ENCODE results near the gene MAPK11. TPM values are rescaled to one million over a fixed set of nuclear protein-coding genes. Genes with fewer than 3 reads are reported as not detected.

Gene MAPK11
- total RNA-seq, 2 donors from 2014 or later, result 0.33 to 0.40 TPM

DNA sequence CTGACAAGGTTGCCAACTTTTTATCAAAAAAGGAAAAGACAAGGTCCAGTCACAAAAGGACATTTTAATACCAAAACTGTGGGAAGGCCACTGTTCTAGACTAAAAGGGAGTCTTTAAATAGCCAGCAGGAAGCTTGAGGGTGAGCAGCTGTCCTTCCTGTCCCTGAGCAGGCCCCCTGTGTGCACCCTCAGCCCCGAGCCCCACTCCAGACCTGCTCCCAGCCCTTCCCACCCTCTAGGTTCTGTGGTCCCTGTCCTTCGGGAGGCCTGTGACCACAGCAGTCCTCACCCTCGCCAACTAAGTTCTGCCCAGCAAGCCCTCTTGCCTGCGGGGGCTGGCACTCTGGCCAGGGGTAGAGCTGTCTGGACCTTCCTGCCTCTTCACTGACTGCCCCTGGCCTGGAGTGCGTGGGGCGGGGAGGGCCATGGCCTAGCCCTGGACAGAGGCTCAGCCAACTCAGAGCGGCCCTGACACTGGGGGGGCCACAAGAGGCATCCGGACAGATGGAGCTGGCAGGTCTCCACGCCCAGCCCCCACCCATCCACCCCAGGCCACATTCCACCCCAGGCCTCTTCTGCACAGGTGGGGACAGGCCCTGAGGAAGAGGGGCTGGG is 38.9 kb upstream of the MAPK11 start:
- Mint-ChIP-seq H3K9me3 (no peaks in the 10 kb centered on the region), H3K27me3 (ENCODE audit: insufficient read depth) (peaks cover 2% of the 10 kb centered on the region), H3K27ac (peak overlapping the region; percentile 56), H3K4me3 (peak overlapping the region; percentile 67), H3K4me1 (peaks cover 13% of the 10 kb centered on the region), H3K36me3 (ENCODE audit: low read depth) (no peaks in the 10 kb centered on the region)
- WGBS, 2 experiments (ENCODE audit: insufficient coverage in 1 of 2, insufficient read length in 1 of 2), result 84% methylated on average over 9 of the region's 9 CpGs; no CpG with 5 or more reads in 1 of the 2 experiments
- DNase-seq, result no peak
- no peaks in the 10 kb centered on the region for H3K27me3 ChIP-seq (ENCODE audit: control insufficient read depth, insufficient read depth, low read length, poor library complexity, severe bottlenecking)
- no peaks in the 10 kb centered on the region for H3K9me3 ChIP-seq (ENCODE audit: control insufficient read depth, low read length)
- peak overlapping the region; percentile 62 for H3K27ac ChIP-seq (ENCODE audit: low read depth, low read length)
- H3K9ac ChIP-seq (ENCODE audit: extremely low read depth, low read length, poor library complexity, severe bottlenecking), result no peak overlapping the region
- H3K4me1 ChIP-seq (ENCODE audit: control insufficient read depth, insufficient read depth, low read length), result peaks cover 3% of the 10 kb centered on the region
- TF ChIP-seq, protein P1, sequence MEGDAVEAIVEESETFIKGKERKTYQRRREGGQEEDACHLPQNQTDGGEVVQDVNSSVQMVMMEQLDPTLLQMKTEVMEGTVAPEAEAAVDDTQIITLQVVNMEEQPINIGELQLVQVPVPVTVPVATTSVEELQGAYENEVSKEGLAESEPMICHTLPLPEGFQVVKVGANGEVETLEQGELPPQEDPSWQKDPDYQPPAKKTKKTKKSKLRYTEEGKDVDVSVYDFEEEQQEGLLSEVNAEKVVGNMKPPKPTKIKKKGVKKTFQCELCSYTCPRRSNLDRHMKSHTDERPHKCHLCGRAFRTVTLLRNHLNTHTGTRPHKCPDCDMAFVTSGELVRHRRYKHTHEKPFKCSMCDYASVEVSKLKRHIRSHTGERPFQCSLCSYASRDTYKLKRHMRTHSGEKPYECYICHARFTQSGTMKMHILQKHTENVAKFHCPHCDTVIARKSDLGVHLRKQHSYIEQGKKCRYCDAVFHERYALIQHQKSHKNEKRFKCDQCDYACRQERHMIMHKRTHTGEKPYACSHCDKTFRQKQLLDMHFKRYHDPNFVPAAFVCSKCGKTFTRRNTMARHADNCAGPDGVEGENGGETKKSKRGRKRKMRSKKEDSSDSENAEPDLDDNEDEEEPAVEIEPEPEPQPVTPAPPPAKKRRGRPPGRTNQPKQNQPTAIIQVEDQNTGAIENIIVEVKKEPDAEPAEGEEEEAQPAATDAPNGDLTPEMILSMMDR (conservative IDR thresholded peaks at IDR 0.05), result no peak
- H3K4me3 ChIP-seq (ENCODE audit: low read length), result no peak overlapping the region
- no peaks in the 10 kb centered on the region for H3K36me3 ChIP-seq (ENCODE audit: control insufficient read depth, insufficient read depth, low read length)

DNA sequence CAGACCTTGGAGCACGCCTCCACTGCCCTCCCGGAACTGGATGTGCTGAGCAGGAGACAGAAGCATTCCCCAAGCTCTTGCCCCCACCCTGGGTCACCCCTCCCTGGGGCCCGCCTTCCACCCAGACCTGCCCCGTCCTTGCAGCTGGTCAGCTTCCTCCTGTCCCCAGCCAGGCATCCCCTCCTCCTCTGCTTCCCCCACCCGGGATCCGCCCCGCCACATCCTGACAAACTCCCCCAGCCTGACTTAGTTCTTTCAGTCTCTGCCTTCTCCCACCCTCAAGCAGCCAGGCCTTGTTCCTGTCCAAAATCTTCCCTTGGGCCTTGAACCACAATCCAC is 38.4 kb upstream of the MAPK11 start:
- Mint-ChIP-seq H3K27ac (peak overlapping the region; percentile 56), H3K4me1 (peaks cover 14% of the 10 kb centered on the region), H3K4me3 (peak overlapping the region; percentile 67), H3K36me3 (ENCODE audit: low read depth) (no peaks in the 10 kb centered on the region), H3K9me3 (no peaks in the 10 kb centered on the region), H3K27me3 (ENCODE audit: insufficient read depth) (peaks cover 2% of the 10 kb centered on the region)
- TF ChIP-seq, protein P1 (conservative IDR thresholded peaks at IDR 0.05), result no peak
- Histone ChIP-seq H3K9me3 (ENCODE audit: control insufficient read depth, low read length) (no peaks in the 10 kb centered on the region), H3K9ac (ENCODE audit: extremely low read depth, low read length, poor library complexity, severe bottlenecking) (no peak overlapping the region), H3K36me3 (ENCODE audit: control insufficient read depth, insufficient read depth, low read length) (no peaks in the 10 kb centered on the region), H3K4me3 (ENCODE audit: low read length) (no peak overlapping the region), H3K27ac (ENCODE audit: low read depth, low read length) (peak overlapping the region; percentile 62), H3K27me3 (ENCODE audit: control insufficient read depth, insufficient read depth, low read length, poor library complexity, severe bottlenecking) (no peaks in the 10 kb centered on the region), H3K4me1 (ENCODE audit: control insufficient read depth, insufficient read depth, low read length) (peaks cover 3% of the 10 kb centered on the region)
- DNase-seq, result peak; percentile 68
- WGBS, 2 experiments (ENCODE audit: insufficient coverage in 1 of 2, insufficient read length in 1 of 2), result 77 to 80% methylated on average over 1 to 7 of the region's 7 CpGs

DNA sequence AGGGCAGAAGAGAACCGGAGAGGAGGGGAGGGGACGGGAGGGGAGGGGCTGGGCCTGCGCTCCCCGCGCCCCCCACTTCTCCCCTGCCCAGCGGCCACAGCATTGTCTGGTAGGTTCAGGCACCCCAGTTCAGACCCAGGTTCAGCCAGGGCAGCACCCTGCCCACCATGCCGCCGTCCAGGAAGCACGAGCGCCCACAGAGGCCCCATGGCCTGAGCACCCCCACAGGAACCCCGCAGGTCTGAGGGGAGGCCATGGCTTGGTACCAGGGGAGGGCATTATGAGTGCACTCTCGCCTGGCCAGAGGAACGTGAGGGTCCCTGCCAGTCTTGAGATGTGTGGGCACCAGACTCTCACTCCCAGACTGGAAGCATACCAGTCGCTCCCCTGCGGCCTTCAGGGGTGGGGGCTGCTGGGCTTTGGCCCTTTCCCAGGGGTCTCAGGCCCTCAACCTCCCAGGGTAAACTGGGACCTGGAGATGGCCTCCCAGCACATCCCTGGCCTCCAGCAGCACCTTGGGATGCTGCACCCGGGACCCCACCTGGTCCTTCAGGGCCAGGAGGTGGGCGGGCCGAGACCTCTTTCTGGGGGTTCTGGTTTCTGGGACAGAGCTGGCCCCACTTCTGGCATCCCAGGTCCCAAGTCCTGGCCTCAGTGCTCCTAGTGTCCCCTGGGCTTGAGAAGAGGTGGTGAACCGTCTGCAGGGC is 37.9 kb upstream of the MAPK11 start:
- Histone ChIP-seq H3K36me3 (ENCODE audit: control insufficient read depth, insufficient read depth, low read length) (no peaks in the 10 kb centered on the region), H3K9ac (ENCODE audit: extremely low read depth, low read length, poor library complexity, severe bottlenecking) (no peak overlapping the region), H3K27me3 (ENCODE audit: control insufficient read depth, insufficient read depth, low read length, poor library complexity, severe bottlenecking) (no peaks in the 10 kb centered on the region), H3K4me1 (ENCODE audit: control insufficient read depth, insufficient read depth, low read length) (peaks cover 3% of the 10 kb centered on the region), H3K27ac (ENCODE audit: low read depth, low read length) (peak overlapping the region; percentile 17), H3K9me3 (ENCODE audit: control insufficient read depth, low read length) (no peaks in the 10 kb centered on the region), H3K4me3 (ENCODE audit: low read length) (no peak overlapping the region)
- Mint-ChIP-seq H3K4me1 (peaks cover 14% of the 10 kb centered on the region), H3K9me3 (no peaks in the 10 kb centered on the region), H3K27ac (no peak overlapping the region), H3K4me3 (peak overlapping the region; percentile 67), H3K27me3 (ENCODE audit: insufficient read depth) (peaks cover 2% of the 10 kb centered on the region), H3K36me3 (ENCODE audit: low read depth) (no peaks in the 10 kb centered on the region)
- WGBS, 2 experiments (ENCODE audit: insufficient coverage in 1 of 2, insufficient read length in 1 of 2), result 88 to 91% methylated on average over 10 to 18 of the region's 19 CpGs
- no peak for DNase-seq
- TF ChIP-seq, protein P1 (conservative IDR thresholded peaks at IDR 0.05), result no peak
